Activated B cell treated with CpG ODN at 0.5 μM for 24 hours (primary cell): ENCODE measurements around the gene TMC4. TPM values are rescaled to one million over a fixed set of nuclear protein-coding genes. Genes with fewer than 3 reads are reported as not detected.

Experiments used
- ATAC-seq: fragments of 200-7000 bp; cut with Tn5 transposase; one replicate; pipeline ENCODE4 v1.10.0; 2021; ENCODE audit warnings: low read depth, mild to moderate bottlenecking, moderate library complexity
- CTCF ChIA-PET: fragments of 350-600 bp; sonication (Branson Sonifier 250); formaldehyde crosslinking; loops from one replicate; lab custom pipeline; 2021; ENCODE audit warnings: antibody characterized with exemption; lab: Charles Lee
- POLR2A ChIA-PET: fragments of 350-600 bp; sonication (Branson Sonifier 250); formaldehyde crosslinking; loops from one replicate; lab custom pipeline; 2021; ENCODE audit warnings: antibody characterized with exemption; lab: Charles Lee
- DNase-seq: peaks from one replicate; pipeline ENCODE4 v3.0.0; 2022
- H3K27ac Mint-ChIP-seq: one replicate; pipeline ENCODE4 v1.8.0; 2020; ENCODE audit warnings: mixed read lengths
- H3K27me3 Mint-ChIP-seq: one replicate; pipeline ENCODE4 v1.8.0; 2021; ENCODE audit warnings: mixed read lengths
- H3K36me3 Mint-ChIP-seq: one replicate; pipeline ENCODE4 v1.8.0; 2021; ENCODE audit warnings: low read depth, mixed read lengths
- H3K4me1 Mint-ChIP-seq: one replicate; pipeline ENCODE4 v1.8.0; 2021; ENCODE audit warnings: mixed read lengths
- H3K4me3 Mint-ChIP-seq: one replicate; pipeline ENCODE4 v1.8.0; 2020; ENCODE audit warnings: mild to moderate bottlenecking, mixed read lengths
- H3K9me3 Mint-ChIP-seq: one replicate; pipeline ENCODE4 v1.8.0; 2020; ENCODE audit warnings: mixed read lengths
- intact Hi-C: fragments of 100-400 bp; cut with micrococcal nuclease; formaldehyde crosslinking; loops from one replicate; pipeline ENCODE4 v1.15.1; 2024
- total RNA-seq: library from RNA; stranded (reverse); gene quantifications from 2 replicates; pipeline ENCODE4 v1.2.3, GENCODE V29; 2022
- TF ChIP-seq, protein P1 (sequence below): fragments of 200-600 bp; IDR thresholded peaks from one replicate; pipeline ENCODE4 v1.8.0; 2022; ENCODE audit warnings: antibody characterized with exemption, mild to moderate bottlenecking

Gene TMC4
- total RNA-seq, 1 donor from 2014 or later, result not detected

DNA sequence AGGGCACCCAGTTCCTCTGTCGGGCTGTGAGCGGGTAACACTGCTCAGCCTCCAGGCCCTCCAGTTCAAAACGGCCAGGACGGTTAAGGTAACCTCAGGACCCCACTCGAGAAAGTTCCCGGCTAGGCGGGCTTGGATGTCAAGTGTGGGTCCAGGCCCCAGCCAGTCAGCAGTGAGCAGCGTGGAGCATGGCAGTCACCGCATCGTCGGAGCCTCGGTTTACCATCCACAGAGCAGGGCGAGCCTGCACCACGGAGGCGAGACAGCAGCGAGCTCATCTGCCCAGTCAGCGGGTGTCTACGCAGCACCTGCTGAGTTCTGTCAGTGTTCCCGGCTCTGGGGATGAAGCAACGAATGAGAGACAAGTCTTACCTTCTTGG lies 43.4 kb downstream of the TMC4 start:
- H3K4me1 Mint-ChIP-seq, result no peaks in the 10 kb centered on the region
- no peak for DNase-seq
- TF ChIP-seq, protein P1, sequence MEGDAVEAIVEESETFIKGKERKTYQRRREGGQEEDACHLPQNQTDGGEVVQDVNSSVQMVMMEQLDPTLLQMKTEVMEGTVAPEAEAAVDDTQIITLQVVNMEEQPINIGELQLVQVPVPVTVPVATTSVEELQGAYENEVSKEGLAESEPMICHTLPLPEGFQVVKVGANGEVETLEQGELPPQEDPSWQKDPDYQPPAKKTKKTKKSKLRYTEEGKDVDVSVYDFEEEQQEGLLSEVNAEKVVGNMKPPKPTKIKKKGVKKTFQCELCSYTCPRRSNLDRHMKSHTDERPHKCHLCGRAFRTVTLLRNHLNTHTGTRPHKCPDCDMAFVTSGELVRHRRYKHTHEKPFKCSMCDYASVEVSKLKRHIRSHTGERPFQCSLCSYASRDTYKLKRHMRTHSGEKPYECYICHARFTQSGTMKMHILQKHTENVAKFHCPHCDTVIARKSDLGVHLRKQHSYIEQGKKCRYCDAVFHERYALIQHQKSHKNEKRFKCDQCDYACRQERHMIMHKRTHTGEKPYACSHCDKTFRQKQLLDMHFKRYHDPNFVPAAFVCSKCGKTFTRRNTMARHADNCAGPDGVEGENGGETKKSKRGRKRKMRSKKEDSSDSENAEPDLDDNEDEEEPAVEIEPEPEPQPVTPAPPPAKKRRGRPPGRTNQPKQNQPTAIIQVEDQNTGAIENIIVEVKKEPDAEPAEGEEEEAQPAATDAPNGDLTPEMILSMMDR, result no peak
- no peaks in the 10 kb centered on the region for H3K27me3 Mint-ChIP-seq
- ChIA-PET CTCF (no interaction called here), POLR2A (interaction anchor here (0.7 kb wide), 1 partner anchor 15 kb away, joined by 4 read pairs; no protein-coding TSS in a partner anchor)
- ATAC-seq, result no peak
- intact Hi-C loops, result no loop called here
- H3K9me3 Mint-ChIP-seq, result no peaks in the 10 kb centered on the region
- no peak overlapping the region for H3K27ac Mint-ChIP-seq
- H3K4me3 Mint-ChIP-seq, result no peak overlapping the region
- H3K36me3 Mint-ChIP-seq, result peaks cover 58% of the 10 kb centered on the region

DNA sequence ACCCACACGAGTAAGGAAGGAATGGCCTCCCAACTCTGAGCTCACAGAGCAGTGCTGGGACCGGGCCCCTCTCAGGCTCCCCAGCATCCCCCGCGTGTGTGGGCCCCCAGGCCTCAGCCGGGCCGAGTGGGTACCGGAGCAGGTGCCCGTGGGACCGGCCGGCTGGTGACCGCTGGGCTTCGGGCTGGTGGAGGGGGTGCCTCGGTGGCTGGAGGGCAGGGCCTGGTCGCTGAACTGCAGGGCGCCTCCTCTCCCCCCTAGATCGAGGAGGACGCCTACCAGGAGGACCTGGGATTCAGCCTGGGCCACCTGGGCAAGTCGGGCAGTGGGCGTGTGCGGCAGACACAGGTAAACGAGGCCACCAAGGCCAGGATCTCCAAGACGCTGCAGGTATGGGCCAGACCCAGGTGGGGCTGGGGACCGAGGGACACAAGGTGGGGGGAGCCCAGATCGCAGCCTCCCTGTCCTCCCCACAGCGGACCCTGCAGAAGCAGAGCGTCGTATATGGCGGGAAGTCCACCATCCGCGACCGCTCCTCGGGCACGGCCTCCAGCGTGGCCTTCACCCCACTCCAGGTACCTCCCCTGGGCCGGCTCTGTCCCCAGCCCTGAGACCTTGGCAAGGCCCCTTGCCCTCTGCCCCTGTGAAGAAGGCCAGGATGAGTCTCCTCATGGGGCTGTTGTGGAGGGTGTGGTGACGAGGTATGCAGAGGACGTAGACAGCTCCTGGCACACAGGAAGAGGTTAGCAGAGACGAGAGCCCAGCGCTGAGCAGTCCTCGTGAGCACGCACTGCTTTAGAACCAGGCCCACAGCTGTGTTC lies 44.0 kb downstream of the TMC4 start:
- ATAC-seq (no peak), DNase-seq (no peak)
- H3K9me3 Mint-ChIP-seq, result no peaks in the 10 kb centered on the region
- H3K27ac Mint-ChIP-seq, result no peak overlapping the region
- no peaks in the 10 kb centered on the region for H3K4me1 Mint-ChIP-seq
- TF ChIP-seq, protein P1, result no peak
- no peaks in the 10 kb centered on the region for H3K27me3 Mint-ChIP-seq
- intact Hi-C loops, result no loop called here
- POLR2A ChIA-PET, result no interaction called here
- CTCF ChIA-PET, result no interaction called here
- peaks cover 64% of the 10 kb centered on the region for H3K36me3 Mint-ChIP-seq
- H3K4me3 Mint-ChIP-seq, result no peak overlapping the region

DNA sequence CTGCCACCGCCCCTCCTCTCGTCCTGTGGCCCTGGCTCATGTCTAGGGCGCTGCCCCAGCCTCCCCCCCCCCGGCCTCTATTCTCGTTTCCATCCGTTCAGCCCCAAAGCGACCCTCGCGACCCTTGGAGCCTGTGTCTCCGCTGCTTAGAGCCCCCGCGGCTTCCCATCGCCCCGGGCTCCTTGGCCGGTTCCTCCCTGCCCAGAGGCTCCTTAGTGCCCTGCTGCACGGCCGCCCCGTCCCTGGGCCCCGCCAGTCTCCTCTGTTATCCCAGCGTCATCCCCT lies 44.6 kb downstream of the TMC4 start:
- H3K4me1 Mint-ChIP-seq, result no peaks in the 10 kb centered on the region
- intact Hi-C loops, result no loop called here
- CTCF ChIA-PET, result no interaction called here

DNA sequence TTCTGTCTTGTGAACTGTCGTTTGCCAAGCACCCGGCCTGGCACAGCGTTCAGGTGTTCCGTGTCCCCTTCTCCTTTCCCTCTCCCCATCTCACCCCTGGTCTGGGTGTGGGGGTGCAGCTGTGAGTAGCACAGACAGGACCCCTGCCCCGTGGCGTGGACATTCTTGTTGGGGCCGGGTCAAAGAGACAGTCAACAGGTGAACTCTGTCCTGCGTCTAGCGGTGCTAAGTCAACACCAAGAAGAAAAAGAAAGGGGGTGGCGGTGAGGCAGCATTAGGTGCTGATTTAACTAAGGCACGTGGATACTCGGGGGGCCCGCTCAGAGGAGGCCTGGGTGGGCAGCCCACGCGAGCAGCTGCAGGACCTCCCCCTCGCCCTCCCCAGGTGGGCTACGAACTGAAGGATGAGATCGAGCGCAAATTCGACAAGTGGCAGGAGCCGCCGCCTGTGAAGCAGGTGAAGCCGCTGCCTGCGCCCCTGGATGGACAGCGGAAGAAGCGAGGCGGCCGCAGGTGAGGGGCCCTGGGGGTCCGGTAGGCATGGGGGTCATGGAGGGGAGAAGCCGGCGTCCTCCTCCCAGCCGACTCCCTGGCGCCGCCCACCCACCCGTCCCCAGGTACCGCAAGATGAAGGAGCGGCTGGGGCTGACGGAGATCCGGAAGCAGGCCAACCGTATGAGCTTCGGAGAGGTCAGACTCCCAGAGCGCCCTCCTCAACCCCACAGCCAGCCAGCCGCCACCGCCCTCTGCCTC lies 45.1 kb downstream of the TMC4 start:
- Mint-ChIP-seq H3K27me3 (no peaks in the 10 kb centered on the region), H3K4me3 (no peak overlapping the region), H3K27ac (no peak overlapping the region), H3K4me1 (no peaks in the 10 kb centered on the region), H3K9me3 (no peaks in the 10 kb centered on the region), H3K36me3 (peaks cover 75% of the 10 kb centered on the region)
- TF ChIP-seq, protein P1, result no peak
- ATAC-seq (no peak), DNase-seq (no peak)
- intact Hi-C loops, result no loop called here
- ChIA-PET POLR2A (no interaction called here), CTCF (no interaction called here)

More for the DNA sequence above, 44.6 kb downstream of the TMC4 start:
- peaks cover 70% of the 10 kb centered on the region for H3K36me3 Mint-ChIP-seq
- no peak overlapping the region for H3K4me3 Mint-ChIP-seq
- no peaks in the 10 kb centered on the region for H3K27me3 Mint-ChIP-seq
- TF ChIP-seq, protein P1, result no peak
- no peak for ATAC-seq
- POLR2A ChIA-PET, result no interaction called here
- no peak for DNase-seq
- no peak overlapping the region for H3K27ac Mint-ChIP-seq
- H3K9me3 Mint-ChIP-seq, result no peaks in the 10 kb centered on the region

DNA sequence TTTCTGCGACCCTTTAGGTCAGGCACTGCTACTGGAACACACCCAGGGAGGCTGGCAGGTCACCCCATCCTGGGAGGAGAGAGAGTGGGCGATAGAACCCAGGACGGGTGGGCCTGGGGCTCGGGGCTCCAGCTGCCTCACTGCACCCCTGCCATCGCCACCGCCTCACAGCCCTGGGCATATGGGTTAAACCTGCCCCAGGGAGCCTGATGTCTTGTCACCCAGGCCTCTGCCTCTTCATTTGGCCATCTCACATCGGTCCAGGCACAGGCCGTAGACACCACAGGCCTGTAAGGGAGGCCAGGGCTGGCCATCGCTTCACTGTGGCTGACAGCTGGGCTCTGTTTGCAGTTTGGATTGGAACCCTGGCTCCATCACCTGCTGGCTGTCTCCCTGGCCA lies 47.2 kb downstream of the TMC4 start:
- TF ChIP-seq, protein P1, result no peak
- POLR2A ChIA-PET, result no interaction called here
- no peaks in the 10 kb centered on the region for H3K4me1 Mint-ChIP-seq

More for the DNA sequence above, 47.2 kb downstream of the TMC4 start:
- Mint-ChIP-seq H3K4me3 (no peak overlapping the region), H3K36me3 (peaks cover 79% of the 10 kb centered on the region), H3K9me3 (no peaks in the 10 kb centered on the region), H3K27me3 (no peaks in the 10 kb centered on the region), H3K27ac (no peak overlapping the region)
- intact Hi-C loops, result no loop called here
- ATAC-seq (no peak), DNase-seq (no peak)
- CTCF ChIA-PET, result no interaction called here
